A549 (cell line): ENCODE results near the gene LCE1B. TPM values are rescaled to one million over a fixed set of nuclear protein-coding genes. Genes with fewer than 3 reads are reported as not detected.

Experiments
- ATAC-seq, 2 experiments: fragments of 200-7000 bp in 1 of 2; fragments of >200 bp in 1 of 2; cut with Nextera tagmentation in 1 of 2; cut with Tn5 transposase in 1 of 2; 3 replicates each; pipeline versions ENCODE4 v1.8.0 to v1.9.1; 2018 to 2020; ENCODE audit warnings: mild to moderate bottlenecking in 1 of 2, moderate library complexity in 1 of 2
- CTCF ChIA-PET: fragments of 300-600 bp; sonication (Branson Sonifier 250); formaldehyde crosslinking; extraction: SDS; loops from one replicate; lab custom pipeline; 2021; ENCODE audit warnings: antibody characterized with exemption, inconsistent platforms; lab: Yijun Ruan, JAX
- POLR2A ChIA-PET: fragments of 350-600 bp; formaldehyde crosslinking; extraction: SDS; loops from one replicate; lab custom pipeline; 2021; ENCODE audit warnings: antibody characterized with exemption, inconsistent platforms; lab: Yijun Ruan, JAX
- DNase-seq, 2 experiments: peaks; one replicate each; pipeline versions ENCODE4 v3.0.0 to v3.0.0-alpha.2; 2011 to 2016; ENCODE audit warnings: low read depth in 1 of 2, low spot score in 1 of 2
- FAIRE-seq: peaks from 2 replicates; lab custom pipeline; 2011; peaks lifted over from hg19 to GRCh38; lab: Jason Lieb, UNC
- H3K27ac ChIP-seq, 2 experiments: fragments of >200 bp; sonication (Bioruptor Twin); formaldehyde crosslinking; 3 replicates each; pipeline ENCODE4 v1.5.1; 2016 to 2017
- H3K4me1 ChIP-seq: fragments of >200 bp; sonication (Bioruptor Twin); formaldehyde crosslinking; 3 replicates; pipeline ENCODE4 v1.6.1; 2016
- H3K4me2 ChIP-seq: fragments of >200 bp; sonication (Bioruptor Twin); formaldehyde crosslinking; 3 replicates; pipeline ENCODE4 v1.6.1; 2016
- H3K4me3 ChIP-seq: fragments of >200 bp; sonication (Bioruptor Twin); formaldehyde crosslinking; 3 replicates; pipeline ENCODE4 v1.5.1; 2016
- H3K9me3 ChIP-seq: fragments of >200 bp; sonication (Bioruptor Twin); formaldehyde crosslinking; 3 replicates; pipeline ENCODE4 v1.6.1; 2016
- ATOH8 ChIP-seq: fragments of 250-450 bp; sonication (Bioruptor Pico); IDR thresholded peaks from 2 replicates; pipeline ENCODE4 v1.5.0; 2020; ENCODE audit warnings: low read depth, mild to moderate bottlenecking, moderate library complexity
- BHLHE40 ChIP-seq: IDR thresholded peaks from 2 replicates; pipeline ENCODE4 v1.6.1; 2012; ENCODE audit warnings: low read depth, low read length, inconsistent platforms
- CTCF ChIP-seq: fragments of >200 bp; sonication (Bioruptor Twin); formaldehyde crosslinking; IDR thresholded peaks from 3 replicates; pipeline ENCODE4 v1.5.1; 2016
- EHF ChIP-seq: fragments of 250-450 bp; sonication (Bioruptor Pico); IDR thresholded peaks from 2 replicates; pipeline ENCODE4 v1.5.0; 2020; ENCODE audit warnings: mild to moderate bottlenecking
- FOSL2 ChIP-seq, 2 experiments: fragments of 450-650 bp in 1 of 2; fragments of >200 bp in 1 of 2; sonication (Bioruptor Twin) in 1 of 2; formaldehyde crosslinking; IDR thresholded peaks; 2 replicates each; pipeline versions ENCODE4 v1.5.0 to v1.6.1; 2016 to 2020; ENCODE audit warnings: mild to moderate bottlenecking in 1 of 2, moderate library complexity in 1 of 2
- HDAC2 ChIP-seq: fragments of 200-600 bp; sonication (generic); IDR thresholded peaks from 2 replicates; pipeline ENCODE4 v1.6.1; 2016
- HEYL ChIP-seq: fragments of 250-450 bp; sonication (Bioruptor Pico); IDR thresholded peaks from 2 replicates; pipeline ENCODE4 v1.8.0; 2021; ENCODE audit warnings: mild to moderate bottlenecking, moderate library complexity
- KDM1A ChIP-seq: fragments of 200-600 bp; sonication (generic); IDR thresholded peaks from 2 replicates; pipeline ENCODE4 v1.6.1; 2016; ENCODE audit warnings: low read depth, mild to moderate bottlenecking
- MAZ ChIP-seq: fragments of 150-350 bp; IDR thresholded peaks from 2 replicates; pipeline ENCODE4 v1.6.1; 2014; ENCODE audit warnings: antibody characterized with exemption, low read depth, low read length, borderline replicate concordance
- PHF8 ChIP-seq: fragments of 200-600 bp; sonication (generic); IDR thresholded peaks from 2 replicates; pipeline ENCODE4 v1.6.1; 2016; ENCODE audit warnings: low read depth, mild to moderate bottlenecking, antibody characterized with exemption, moderate library complexity, borderline replicate concordance
- POLR2A ChIP-seq: IDR thresholded peaks from 2 replicates; pipeline ENCODE4 v1.6.1; 2012; ENCODE audit warnings: mild to moderate bottlenecking, low read length
- RARB ChIP-seq: fragments of 250-450 bp; sonication (Bioruptor Pico); IDR thresholded peaks from 2 replicates; pipeline ENCODE4 v1.8.0; 2021; ENCODE audit warnings: mild to moderate bottlenecking, moderate library complexity
- SMC3 ChIP-seq: fragments of >200 bp; sonication (Bioruptor Twin); formaldehyde crosslinking; IDR thresholded peaks from 3 replicates; pipeline ENCODE4 v1.6.1; 2018; ENCODE audit warnings: inconsistent platforms
- USF2 ChIP-seq: fragments of 450-650 bp; IDR thresholded peaks from 2 replicates; pipeline ENCODE4 v1.6.1; 2014; ENCODE audit warnings: antibody characterized with exemption
- ZFP36 ChIP-seq: fragments of 450-650 bp; IDR thresholded peaks from 2 replicates; pipeline ENCODE4 v1.6.1; 2014; ENCODE audit warnings: borderline replicate concordance; ENCODE audit not compliant: partially characterized antibody
- ZSCAN20 ChIP-seq: fragments of 250-450 bp; sonication (Bioruptor Pico); IDR thresholded peaks from 2 replicates; pipeline ENCODE4 v1.8.0; 2022; ENCODE audit warnings: mild to moderate bottlenecking, moderate library complexity
- WGBS: methylation state at CpG from one replicate; pipeline ENCODE4 v1.1.6; 2017; ENCODE audit errors: missing lambda C conversion rate; 5-methylcytosine and 5-hydroxymethylcytosine counted together
- polyA minus RNA-seq: library from RNA; depleted of rRNA, polyadenylated mRNA; stranded (reverse); fragments of >200 nt; gene quantifications from 2 replicates; pipeline ENCODE4 v1.2.3, GENCODE V29; 2011; rRNA and poly(A)+ RNA removed
- polyA plus RNA-seq, 4 experiments: library from polyadenylated mRNA; depleted of rRNA in 3 of 4; stranded (reverse); fragments of >200 nt; fragmentation: RNase III in 1 of 4; extraction: RNeasy Plus Mini Kit Qiagen cat#74134 plus additional on column Dnase treatment in 1 of 4; gene quantifications; 2 replicates in 3 of 4; 3 replicates in 1 of 4; pipeline ENCODE4 v1.2.3, GENCODE V29; 2011 to 2017

Gene LCE1B
- not detected in 2 replicates for polyA plus RNA-seq (2011; rRNA removed)
- polyA plus RNA-seq (2012; cell fraction: cytosol; rRNA removed), result not detected in 2 replicates
- not detected in 2 replicates for polyA plus RNA-seq (2012; cell fraction: nucleus; rRNA removed)
- polyA plus RNA-seq (2017; fragmentation: RNase III; extraction: RNeasy Plus Mini Kit Qiagen cat#74134 plus additional on column Dnase treatment), result not detected in 3 replicates
- polyA minus RNA-seq, result not detected in 2 replicates

- TF ChIP-seq EHF (no peak), HDAC2 (no peak), ZSCAN20 (CRISPR knock-in tag) (no peak), ATOH8 (CRISPR knock-in tag) (no peak), FOSL2 (IDR thresholded peaks at IDR 0.05) (no peak), FOSL2 (CRISPR knock-in tag; IDR thresholded peaks at IDR 0.05) (no peak), BHLHE40 (no peak)
- POLR2A ChIA-PET, result no interaction called here
- H3K27ac ChIP-seq, result no peak within 1 kb of the TSS
- H3K4me1 ChIP-seq, result no peaks in the 10 kb centered on the region
- DNase-seq (no peak), ATAC-seq (no peak), FAIRE-seq (no peak)
- CTCF ChIA-PET, result no interaction called here
- no peak within 1 kb of the TSS for H3K4me2 ChIP-seq
- no peak within 1 kb of the TSS for H3K4me3 ChIP-seq
- H3K9me3 ChIP-seq, result no peaks in the 10 kb centered on the region
- WGBS, result 68% methylated on average over 2 of the region's 2 CpGs
Measured at GRCh38 chr1:152811671-152812070, at the start of gene LCE1B. Gene LCE1B (plus strand): TSS chr1:152811971. CDS start chr1:152812447, 476 bp downstream.

- no peak for FAIRE-seq
- Histone ChIP-seq H3K9me3 (no peaks in the 10 kb centered on the region), H3K4me3 (no peak overlapping the region), H3K4me2 (no peak overlapping the region), H3K4me1 (no peaks in the 10 kb centered on the region), H3K27ac (no peak overlapping the region)
- WGBS, result 6% methylated on average over 8 of the region's 8 CpGs
- POLR2A ChIA-PET, result no interaction called here
- no peak for DNase-seq
- CTCF ChIA-PET, result interaction anchor here (0.7 kb wide), 1 partner anchor 211 kb away, joined by 4 read pairs; no protein-coding TSS in a partner anchor
- ATAC-seq, result peak; percentile 60 to 83
- TF ChIP-seq KDM1A (no peak), RARB (CRISPR knock-in tag) (no peak), USF2 (no peak), FOSL2 (IDR thresholded peaks at IDR 0.05) (no peak), FOSL2 (CRISPR knock-in tag; IDR thresholded peaks at IDR 0.05) (no peak), SMC3 (no peak), CTCF (no peak), HEYL (no peak), ZFP36 (no peak)
Measured at GRCh38 chr1:152768847-152769533, 42.8 kb upstream of the LCE1B start.

GRCh38 chr1:152770411-152770810 is 41.4 kb upstream of the LCE1B start:
- H3K4me2 ChIP-seq, result no peak overlapping the region
- no peaks in the 10 kb centered on the region for H3K4me1 ChIP-seq
- H3K27ac ChIP-seq, result no peak overlapping the region
- DNase-seq, result no peak
- no peak overlapping the region for H3K4me3 ChIP-seq
- no peak for ATAC-seq
- no peak for FAIRE-seq
- CTCF ChIA-PET, result no interaction called here
- WGBS, result 8% methylated on average over 1 of the region's 1 CpG
- TF ChIP-seq FOSL2 (IDR thresholded peaks at IDR 0.05) (no peak), FOSL2 (CRISPR knock-in tag; IDR thresholded peaks at IDR 0.05) (no peak), MAZ (no peak), POLR2A (no peak), PHF8 (no peak)
- H3K9me3 ChIP-seq, result no peaks in the 10 kb centered on the region
- POLR2A ChIA-PET, result no interaction called here
